Measurements from ENCODE around the gene MAGEB3. TPM values are rescaled to one million over a fixed set of nuclear protein-coding genes. Genes with fewer than 3 reads are reported as not detected.
A peak's percentile ranks its signal among the peaks of the same experiment; 100 is the strongest.

Gene MAGEB3
- total RNA-seq, 1 donor from 2014 or later: 0.31 TPM

- Mint-ChIP-seq H3K27me3 (ENCODE audit: low read depth) (no peaks in the 10 kb centered on the region), H3K4me1 (no peaks in the 10 kb centered on the region), H3K4me3 (no peak overlapping the region), H3K27ac (no peak overlapping the region), H3K9me3 (peaks cover 11% of the 10 kb centered on the region), H3K36me3 (peaks cover 2% of the 10 kb centered on the region)
- TF ChIP-seq CTCF (IDR thresholded peaks at IDR 0.05; ENCODE audit: unreplicated experiment): no peak
- no peak for DNase-seq (ENCODE audit: low spot score in 2 of 2, unreplicated experiment in 2 of 2)
Observed at GRCh38 chrX:30212172-30212571, 18.3 kb upstream of the MAGEB3 start.

GRCh38 chrX:30215357-30215843 is 15.1 kb upstream of the MAGEB3 start, which contains the start of gene MAGEB2:
Gene MAGEB2, plus strand, starts transcription at chrX:30215563. Its CDS starts 3,018 bp downstream, at chrX:30218581.
- H3K4me3 Mint-ChIP-seq: no peak within 1 kb of the TSS
- no peaks in the 10 kb centered on the region for H3K27me3 Mint-ChIP-seq (ENCODE audit: low read depth)
- H3K9me3 Mint-ChIP-seq: peaks cover 4% of the 10 kb centered on the region
- H3K27ac Mint-ChIP-seq: no peak within 1 kb of the TSS
- TF ChIP-seq CTCF (IDR thresholded peaks at IDR 0.05; ENCODE audit: unreplicated experiment): no peak
- H3K4me1 Mint-ChIP-seq: no peaks in the 10 kb centered on the region
- H3K36me3 Mint-ChIP-seq: peaks cover 2% of the 10 kb centered on the region
- DNase-seq (ENCODE audit: low spot score in 2 of 2, unreplicated experiment in 2 of 2): no peak

GRCh38 chrX:30217465-30217864 is 13.0 kb upstream of the MAGEB3 start:
- Mint-ChIP-seq H3K9me3 (peaks cover 4% of the 10 kb centered on the region), H3K27ac (no peak overlapping the region), H3K4me1 (peaks cover 6% of the 10 kb centered on the region), H3K36me3 (peaks cover 2% of the 10 kb centered on the region), H3K27me3 (ENCODE audit: low read depth) (no peaks in the 10 kb centered on the region), H3K4me3 (no peak overlapping the region)
- TF ChIP-seq CTCF (IDR thresholded peaks at IDR 0.05; ENCODE audit: unreplicated experiment): no peak
- no peak for DNase-seq (ENCODE audit: low spot score in 2 of 2, unreplicated experiment in 2 of 2)

DNA sequence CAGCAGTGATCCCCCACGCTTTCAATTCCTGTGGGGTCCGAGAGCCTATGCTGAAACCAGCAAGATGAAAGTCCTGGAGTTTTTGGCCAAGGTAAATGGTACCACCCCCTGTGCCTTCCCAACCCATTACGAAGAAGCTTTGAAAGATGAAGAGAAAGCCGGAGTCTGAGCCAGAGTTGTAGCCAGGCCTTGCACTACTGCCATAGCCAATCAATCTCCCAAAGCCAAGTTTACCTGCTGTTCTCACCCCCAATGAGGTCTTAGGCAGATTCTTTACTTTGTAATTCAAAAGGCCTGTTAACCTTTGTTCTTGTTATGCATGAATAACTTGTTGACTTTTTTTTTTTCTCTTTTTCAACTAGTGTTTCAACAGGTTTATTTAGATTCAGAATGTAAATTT is 11.1 kb upstream of the MAGEB3 start:
- peaks cover 4% of the 10 kb centered on the region for H3K9me3 Mint-ChIP-seq
- H3K27ac Mint-ChIP-seq: no peak overlapping the region
- no peak overlapping the region for H3K4me3 Mint-ChIP-seq
- no peaks in the 10 kb centered on the region for H3K27me3 Mint-ChIP-seq (ENCODE audit: low read depth)
- no peak for DNase-seq (ENCODE audit: low spot score in 2 of 2, unreplicated experiment in 2 of 2)
- H3K36me3 Mint-ChIP-seq: peaks cover 2% of the 10 kb centered on the region
- peaks cover 12% of the 10 kb centered on the region for H3K4me1 Mint-ChIP-seq
- TF ChIP-seq CTCF (IDR thresholded peaks at IDR 0.05; ENCODE audit: unreplicated experiment): no peak

DNA sequence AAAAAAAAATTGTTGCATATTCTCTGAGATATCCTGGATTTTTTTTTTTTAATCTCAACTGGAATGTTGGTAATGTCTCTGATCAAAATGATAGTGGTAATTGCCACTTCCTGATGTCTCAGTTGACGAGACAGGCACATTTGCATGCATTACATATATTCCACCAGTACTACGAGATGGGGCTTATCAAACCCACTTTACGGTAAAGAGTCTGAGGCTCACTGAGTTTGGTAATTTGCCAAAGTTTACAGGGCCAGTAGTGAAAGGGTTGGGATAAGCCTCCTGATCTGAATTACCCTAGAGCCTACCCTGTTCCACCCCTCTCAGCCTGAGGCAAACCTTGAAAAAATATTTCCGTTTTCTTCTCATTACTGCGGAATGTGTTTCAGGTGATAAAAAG is 9.8 kb upstream of the MAGEB3 start:
- Mint-ChIP-seq H3K27me3 (ENCODE audit: low read depth) (no peaks in the 10 kb centered on the region), H3K9me3 (peaks cover 4% of the 10 kb centered on the region), H3K4me3 (no peak overlapping the region)

More for the DNA sequence above, 9.8 kb upstream of the MAGEB3 start:
- DNase-seq (ENCODE audit: low spot score in 2 of 2, unreplicated experiment in 2 of 2): no peak
- peaks cover 2% of the 10 kb centered on the region for H3K36me3 Mint-ChIP-seq
- peak overlapping the region; percentile 30 for H3K27ac Mint-ChIP-seq
- TF ChIP-seq CTCF (IDR thresholded peaks at IDR 0.05; ENCODE audit: unreplicated experiment): no peak
- H3K4me1 Mint-ChIP-seq: peaks cover 21% of the 10 kb centered on the region
